Stimulated activated CD4-positive, alpha-beta T cell treated with anti-CD3 and anti-CD28 coated beads, Interleukin-12 subunit alpha, Interleukin-12 subunit beta, amount 100 ng/mL, for 24 hours (primary cell): ENCODE measurements around the gene LYZL1.
"Not testable (repeated sequence)": the region's sequence is repeated elsewhere in the genome, so short reads cannot be mapped to it uniquely, and the experiment has no call there.

Experiments
- DNase-seq, 2 experiments: peaks; one replicate each; pipeline ENCODE4 v3.0.0-alpha.2; 2020; ENCODE audit warnings: low read depth in 2 of 2

Gene LYZL1

DNA sequence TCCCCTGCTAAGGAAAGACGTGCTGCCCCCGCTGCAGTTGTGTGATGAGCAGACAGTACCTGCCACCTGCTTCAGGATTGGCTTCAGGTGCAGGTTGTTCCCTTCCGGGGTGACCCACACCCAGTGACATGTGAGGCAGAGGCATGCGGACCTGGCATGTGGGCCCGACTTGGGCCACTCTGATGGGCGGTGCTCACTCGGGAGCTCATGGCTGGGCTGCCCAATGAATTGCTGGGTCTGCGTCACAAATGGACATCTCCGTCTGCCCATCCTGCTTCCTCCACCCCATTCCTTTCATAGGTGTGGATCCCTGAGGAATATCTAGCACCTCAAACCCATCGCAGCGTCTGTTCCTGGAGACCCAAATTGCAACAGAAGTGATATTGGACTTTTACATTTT lies 19.3 kb downstream of the LYZL1 start:
- not testable (repeated sequence) for DNase-seq

DNA sequence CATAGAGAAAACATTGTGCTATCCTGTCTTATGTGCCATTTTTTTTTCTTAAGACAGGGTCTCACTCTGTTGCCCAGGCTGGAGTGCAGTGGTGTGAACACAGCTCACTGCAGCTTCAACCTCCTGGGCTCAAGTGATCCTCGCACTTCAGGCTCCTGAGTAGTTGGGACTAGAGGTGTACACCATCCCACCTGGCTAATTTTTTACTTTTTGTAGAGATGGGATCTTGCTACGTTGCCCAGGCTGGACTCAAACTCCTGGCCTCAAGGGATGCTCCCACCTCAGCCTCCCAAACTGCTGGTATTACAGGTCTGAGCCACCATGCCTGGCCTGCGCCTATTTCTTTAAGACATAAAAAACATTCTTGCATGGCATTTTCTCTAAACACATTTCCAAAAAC lies 20.6 kb downstream of the LYZL1 start:
- no peak for DNase-seq

DNA sequence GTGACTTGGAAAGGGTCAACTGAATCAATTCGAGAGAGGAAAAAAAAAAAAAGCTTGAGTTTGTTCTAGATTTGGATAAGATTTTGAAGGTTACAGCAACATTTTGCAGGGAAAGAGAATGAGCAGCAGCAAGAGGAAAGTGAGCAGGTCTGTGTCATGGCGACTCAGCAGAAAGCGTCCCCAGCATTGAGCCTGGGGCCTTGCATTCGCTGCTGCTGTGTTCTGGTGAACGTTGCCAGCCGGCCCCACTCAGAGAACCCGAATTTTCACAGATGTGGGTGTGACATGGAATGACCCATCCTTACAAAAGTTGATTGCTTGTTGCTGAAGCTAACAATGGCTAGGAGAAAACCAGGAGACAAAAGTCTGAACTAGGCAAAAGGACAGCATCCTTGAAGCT lies 21.6 kb downstream of the LYZL1 start:
- not testable (repeated sequence) for DNase-seq

DNA sequence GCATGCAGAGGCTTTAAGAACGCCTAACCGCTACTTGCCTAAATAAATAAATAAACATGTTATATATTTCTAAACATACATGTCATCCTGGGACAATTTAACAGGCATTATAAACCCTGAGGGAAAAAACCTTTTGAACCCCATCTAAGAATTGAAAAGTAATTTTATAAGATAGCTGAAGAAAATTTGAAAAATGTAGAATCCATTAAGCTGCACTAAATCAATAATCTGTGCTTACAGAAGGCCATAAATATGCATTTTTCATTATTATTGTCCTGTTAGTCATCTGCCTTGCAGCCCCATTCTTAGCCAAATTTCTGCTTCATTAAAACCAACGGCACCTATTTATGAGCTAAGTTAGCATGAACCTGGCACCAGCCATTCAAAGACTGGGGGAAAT lies 24.2 kb downstream of the LYZL1 start:
- no peak for DNase-seq

DNA sequence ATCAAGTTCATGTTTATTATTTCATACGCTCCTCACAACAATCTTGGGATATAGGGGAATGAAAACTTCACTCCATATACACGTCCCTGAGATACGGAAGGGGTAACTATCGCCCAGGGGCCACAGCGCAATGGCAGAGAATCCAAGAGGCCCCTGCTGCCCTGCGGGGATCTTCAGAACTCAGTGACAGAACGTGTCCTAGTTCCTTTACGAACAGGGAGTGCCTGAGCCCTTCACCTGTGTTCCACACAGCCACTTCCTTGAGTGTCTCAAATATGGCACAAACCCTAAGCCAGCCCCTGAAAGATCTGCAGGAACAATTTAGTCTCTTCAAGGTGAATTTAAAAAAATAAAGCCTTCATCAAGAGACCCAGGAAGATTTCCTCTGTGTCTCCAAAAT lies 25.9 kb downstream of the LYZL1 start:
- DNase-seq: no peak

DNA sequence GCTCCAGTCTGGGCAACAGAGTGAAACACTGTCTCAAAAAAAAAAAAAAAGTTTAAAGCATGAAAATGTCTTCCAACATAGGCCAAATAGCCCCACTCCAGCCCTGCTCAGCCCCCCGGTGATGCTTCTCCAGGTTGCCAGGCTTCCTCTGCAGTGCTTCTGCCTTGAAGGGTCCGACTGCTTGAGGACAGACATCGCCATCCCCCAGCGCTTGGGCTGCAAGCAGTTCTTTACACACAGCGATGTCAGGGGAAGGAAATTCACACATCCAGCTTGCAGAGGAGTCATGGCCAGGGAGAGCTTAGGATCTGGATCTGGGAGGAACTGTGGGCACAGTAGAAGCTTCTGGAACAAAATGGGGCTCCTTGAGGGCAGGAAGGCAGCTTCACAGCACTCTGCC lies 26.9 kb downstream of the LYZL1 start:
- DNase-seq: no peak

DNA sequence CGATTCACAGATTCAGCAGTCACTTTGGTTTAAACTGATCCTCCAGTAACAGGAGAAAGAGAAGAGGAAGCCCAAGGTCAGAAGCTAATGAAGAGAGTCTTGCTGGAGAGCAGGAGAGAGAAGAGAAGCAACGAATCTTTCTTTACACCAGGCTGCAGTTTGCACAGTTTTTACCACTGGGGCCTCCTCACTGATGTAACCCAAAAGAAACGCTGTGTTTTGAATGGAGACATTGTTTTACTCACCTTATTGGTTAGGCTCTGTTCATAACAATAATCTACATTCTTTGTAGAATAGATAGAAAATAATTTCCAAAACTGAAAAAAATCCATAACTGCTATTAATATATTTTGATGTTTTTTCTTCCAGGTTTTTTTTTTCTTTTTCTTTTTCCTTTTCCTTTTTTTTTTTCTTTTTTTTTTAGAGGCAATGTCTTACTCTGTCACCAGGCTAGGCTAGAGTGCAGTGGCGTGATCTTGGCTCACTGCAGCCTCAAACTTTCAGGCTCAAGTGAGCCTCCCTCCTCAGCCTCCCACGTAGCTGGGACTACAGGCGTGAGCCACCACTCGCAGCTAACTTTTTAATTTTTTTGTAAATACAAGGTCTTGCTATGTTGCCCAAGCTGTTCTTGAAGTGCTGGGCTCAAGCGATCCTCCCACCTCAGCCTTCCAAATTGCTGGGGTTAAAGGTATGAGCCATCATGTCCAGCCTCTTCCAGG lies 27.6 kb downstream of the LYZL1 start:
- DNase-seq: no peak

DNA sequence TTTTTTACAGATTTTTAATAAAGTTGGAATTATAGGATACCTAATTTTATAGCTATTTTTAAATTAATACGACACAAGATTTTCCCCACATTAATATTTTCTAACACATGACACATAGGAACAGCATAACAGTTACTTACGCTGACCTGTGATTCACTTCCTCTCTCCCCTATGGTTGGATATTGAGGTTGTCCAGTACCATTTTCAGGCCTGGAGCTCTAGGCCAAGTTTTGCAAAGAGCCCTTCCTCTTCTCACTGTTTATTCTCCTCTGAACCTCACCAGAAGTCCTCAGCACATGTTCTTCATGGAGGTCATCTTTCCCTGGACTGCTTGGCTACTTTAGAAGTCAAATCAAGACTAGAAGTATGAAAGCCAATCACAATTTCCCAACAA lies 28.2 kb downstream of the LYZL1 start:
- DNase-seq: no peak

DNA sequence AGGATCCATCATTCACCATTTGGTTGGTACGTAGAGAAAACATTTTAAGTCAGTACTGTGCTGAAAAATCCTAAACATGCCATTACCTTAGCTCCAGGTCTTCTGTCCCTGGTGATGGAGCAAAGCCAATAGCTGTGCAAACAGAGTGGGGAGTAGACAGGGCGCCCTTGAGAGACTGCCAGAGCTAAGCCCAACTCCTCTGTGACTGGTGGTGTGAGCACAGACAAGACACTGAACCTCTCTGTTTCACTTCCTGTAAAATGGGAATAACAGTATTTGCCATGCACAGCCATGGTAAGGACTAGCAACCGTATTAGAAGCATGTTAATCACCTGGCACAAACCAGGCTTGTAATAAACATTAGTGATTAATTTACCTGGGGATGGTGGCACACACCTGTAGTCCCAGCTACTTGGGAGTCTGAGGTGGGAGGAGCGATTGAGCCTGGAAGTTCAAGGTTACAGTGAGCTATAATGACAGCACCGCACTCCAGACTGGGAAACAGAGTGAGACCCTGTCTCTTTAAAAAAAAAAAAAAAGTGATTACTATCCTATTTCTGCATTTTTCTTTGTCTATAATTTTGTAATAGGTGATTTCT lies 28.7 kb downstream of the LYZL1 start:
- no peak for DNase-seq

DNA sequence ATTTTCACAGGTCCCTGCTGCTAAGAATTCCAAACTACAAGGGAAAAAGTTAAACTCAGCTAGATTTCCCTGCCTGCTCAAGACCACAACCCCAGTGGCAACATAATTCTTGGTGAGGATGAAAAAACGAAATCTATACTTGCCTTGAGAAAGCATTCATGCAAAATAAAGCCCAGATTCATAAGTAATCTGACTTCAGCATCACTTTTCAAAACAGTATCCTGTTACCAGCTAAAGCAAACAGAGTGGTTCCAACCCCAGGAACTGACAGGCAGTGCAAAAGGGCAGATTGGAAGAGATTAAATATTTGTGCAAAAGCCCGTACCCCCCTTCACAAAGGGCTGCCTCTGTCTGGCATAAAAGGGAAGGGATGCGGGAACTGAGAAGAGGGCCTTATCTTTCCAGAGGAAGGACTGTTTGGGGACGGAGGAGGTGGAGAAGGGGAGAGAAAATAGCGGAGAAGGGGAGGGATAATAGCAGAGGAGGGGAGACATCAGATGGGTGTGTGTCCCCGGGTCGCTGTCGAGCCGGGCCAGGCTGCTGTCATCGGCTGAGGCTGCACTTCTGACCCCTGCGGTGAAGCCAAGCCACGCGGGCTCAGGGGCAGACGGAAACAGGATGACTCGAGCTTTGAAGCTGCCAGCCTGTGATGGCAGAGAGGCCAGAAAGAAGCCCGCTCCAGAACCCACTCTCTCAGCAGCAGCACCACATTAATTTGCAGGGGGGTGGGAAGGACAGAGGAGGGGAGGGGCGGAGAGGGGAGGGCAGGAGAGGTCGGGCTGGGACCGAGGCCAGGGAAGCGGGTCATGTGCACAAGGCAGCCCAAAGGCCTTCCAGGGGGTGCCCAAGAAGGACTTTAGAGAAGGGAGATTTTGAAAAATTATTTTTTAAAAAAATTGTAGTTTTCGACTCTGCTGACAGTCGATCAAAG lies 29.5 kb downstream of the LYZL1 start:
- DNase-seq: not testable (repeated sequence)

DNA sequence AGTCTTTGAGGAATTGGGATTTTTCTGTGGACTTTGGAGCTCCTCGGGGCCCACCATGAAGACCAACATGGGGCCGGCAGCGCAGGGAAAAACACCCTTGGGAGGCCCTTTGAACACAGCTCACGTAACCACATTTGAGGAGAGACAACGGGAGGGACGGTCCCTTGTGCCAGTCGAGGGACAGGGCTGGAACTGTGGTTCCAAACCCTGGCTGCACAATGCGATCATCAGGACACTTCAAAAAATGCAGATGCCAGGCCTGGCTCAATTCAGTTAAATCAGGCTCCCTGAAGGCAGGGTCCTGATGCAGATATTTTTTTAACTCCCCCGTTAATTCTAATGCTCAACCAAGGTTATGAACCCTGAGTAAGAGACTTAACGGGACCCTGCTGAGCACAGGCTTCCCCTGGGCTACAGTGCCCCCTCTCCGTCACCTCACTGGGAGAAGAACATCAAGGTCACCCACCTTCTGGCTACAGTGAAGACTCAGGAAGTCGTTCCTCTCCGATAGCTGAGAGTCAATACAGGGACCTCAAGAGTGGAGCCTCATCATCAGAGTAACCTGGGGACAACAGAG lies 30.4 kb downstream of the LYZL1 start:
- DNase-seq: no peak

DNA sequence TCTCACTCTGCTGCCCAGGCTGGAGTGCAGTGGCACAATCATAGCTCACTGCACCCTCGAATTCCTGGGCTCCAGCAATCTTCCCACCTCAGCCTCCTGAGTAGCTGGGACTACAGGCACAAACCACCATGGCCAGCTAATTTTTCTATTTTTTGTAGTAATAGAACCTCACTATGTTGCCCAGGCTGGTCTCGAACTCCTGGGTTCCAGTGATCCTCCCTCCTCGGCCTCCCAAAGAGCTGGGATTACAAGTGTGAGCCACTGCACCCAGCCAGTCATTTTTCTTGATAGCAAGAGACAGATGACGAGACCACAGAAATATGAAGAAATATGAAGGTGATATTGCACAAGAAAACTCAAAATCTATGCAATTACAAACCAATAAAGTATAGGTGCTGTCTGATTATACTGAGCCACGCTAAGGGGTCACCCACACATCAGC lies 31.8 kb downstream of the LYZL1 start:
- not testable (repeated sequence) for DNase-seq

DNA sequence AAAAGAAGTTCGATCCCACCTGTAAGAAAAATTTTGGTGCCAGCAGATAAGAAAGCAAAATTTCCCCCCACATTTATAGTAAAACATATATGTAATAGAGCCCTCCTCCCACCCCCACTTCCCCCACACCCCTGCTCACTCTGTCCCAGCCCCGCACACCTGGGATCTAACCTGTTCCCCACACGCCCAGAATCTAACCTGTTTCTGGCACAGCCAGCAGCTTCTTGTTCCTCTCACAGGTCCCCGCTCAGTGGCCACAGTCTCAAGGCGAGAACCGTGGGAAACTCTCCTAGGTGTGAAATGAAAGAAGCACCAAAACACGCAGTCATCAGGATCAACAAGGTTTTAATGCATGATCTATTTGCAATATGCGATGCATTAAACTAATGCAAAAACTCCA lies 32.8 kb downstream of the LYZL1 start:
- no peak for DNase-seq

DNA sequence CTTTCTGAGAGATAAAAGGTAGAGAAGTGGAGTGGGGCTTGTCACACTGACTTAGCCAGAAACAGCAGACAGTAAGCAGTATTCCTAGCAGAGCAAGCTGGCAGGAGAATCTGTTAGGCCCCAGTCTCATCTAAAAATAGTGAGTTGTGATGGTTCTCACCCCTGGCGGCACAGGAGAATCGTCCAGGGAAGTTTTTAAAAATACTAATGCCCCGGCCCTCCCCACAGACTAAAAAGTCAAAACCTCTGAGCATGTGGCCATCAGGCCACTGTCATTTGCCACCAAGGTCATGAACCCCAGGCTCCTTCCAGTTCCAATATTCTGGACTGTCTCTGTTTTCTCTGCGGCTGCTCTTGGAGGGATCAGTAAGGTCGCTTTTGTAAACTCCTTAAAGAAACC lies 34.0 kb downstream of the LYZL1 start:
- DNase-seq: no peak

DNA sequence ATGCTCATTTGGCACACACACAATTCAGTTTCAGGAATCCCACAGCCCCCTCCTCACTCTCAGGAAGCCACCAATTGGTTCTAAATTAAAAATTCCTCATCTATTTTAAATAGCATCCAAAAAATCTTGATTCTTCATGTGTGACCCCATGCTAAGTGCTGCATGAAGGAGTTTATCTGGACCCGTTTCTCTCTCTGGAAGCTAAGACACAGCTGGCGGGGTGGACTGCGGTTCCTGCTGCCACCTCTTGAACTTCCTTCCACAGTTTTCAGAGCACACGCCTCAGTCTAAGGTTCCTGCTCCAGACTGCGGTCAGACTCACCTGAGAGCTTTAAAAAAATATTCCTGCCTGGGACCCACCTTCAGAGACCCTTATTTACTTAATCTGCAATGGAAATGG lies 34.5 kb downstream of the LYZL1 start:
- no peak for DNase-seq

DNA sequence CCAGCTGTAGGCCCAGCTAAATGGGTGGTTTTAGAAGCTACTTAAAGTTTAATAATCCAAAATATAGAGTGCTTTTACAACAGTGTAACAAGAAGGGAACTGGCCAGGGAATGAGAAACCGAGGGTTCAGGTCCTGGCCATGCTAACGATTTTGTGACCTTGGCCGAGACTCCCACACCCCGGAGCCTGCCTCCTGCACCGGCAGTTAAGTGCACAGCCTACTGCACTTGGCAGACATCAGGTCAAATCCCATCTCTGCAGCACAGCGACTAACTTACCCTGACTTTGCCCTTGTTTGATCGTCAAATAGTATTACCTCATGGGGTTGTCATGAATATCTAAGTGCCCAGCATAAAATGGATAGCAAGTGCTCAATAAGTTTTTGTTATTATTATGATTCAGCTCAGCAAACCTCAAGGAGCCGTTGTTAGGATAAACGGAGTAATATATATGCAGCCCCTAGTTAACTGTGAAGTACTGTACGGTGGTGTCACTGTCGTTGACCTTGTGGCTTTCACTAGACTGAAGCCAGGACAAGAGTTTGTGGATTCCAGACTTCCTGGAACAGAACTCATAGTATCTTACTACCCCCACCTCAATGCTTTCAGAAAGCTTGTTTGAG lies 35.5 kb downstream of the LYZL1 start:
- DNase-seq: no peak

DNA sequence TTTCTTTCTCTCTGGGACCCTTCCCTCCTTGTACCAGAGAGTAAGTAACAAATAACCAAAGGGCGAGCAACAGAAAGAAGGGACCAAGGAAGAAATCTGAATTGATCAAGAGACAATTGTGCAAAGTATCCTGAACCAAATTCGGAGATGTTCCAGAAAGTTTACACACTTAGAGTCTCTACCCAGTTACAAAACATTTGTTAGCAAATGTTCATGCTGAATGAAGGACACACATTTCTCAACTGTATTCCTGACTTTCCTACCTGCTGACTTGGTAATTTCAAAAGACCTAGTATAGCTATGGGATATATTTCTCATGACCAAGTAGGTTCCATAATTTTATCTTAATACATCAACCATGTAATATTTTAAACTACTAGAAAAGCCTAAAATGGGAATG lies 37.4 kb downstream of the LYZL1 start:
- no peak for DNase-seq

DNA sequence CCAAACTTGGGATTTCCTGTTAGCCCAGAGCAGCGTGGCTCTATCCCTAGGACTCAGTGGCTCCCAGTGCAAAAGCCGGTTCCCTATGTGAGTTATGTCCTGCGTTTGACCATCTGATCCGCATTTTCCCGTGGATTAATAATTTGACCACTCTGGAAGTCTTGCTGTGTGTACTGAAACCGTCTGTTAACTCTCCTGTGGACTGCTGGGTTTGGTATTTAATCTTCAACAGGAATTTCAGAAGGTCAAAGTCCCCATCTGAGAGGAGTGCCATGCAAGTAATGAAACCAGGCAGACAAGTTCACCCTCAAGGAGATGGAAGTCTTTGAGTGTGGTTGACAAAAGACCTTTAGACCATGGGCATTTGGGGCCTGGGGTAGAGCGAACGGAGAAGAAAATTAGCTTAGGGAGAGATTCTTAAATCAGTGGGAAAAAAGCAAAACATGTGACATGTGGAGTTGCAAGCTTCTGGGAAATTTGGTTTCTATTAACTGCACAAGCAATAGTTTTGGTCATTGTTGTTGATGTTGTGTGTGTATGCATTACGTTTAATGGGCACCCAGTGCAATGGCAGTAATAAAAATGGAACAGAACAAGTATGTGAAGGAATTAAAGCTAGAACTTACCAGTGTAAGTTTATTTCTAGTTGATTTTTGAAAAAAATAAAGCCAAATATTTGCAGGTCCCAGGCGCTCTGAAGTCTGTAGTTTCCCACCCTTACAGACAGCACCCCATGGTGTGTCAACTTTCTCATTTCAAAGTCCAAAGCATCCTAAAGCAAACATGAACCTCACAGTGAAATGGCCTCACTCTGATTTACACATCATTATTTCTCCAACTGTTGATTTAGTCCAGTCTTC lies 38.2 kb downstream of the LYZL1 start:
- DNase-seq: no peak

DNA sequence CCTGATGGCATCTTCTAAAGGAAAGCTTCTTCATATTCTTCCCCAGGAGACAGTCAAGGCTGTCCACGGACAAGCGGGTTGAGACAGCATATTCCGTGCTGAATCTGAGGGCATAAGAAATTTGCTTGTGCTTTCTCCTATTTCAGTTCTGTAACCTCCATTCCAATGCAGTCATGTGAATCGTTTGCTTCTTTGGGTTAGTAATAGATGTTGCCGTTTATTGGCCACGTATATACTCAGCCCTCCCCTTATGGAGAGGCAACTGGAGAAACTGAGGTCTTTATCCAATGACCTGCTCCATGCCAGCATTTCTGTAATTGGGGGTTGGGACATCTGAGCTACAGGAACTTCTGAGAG lies 38.9 kb downstream of the LYZL1 start:
- DNase-seq: no peak

DNA sequence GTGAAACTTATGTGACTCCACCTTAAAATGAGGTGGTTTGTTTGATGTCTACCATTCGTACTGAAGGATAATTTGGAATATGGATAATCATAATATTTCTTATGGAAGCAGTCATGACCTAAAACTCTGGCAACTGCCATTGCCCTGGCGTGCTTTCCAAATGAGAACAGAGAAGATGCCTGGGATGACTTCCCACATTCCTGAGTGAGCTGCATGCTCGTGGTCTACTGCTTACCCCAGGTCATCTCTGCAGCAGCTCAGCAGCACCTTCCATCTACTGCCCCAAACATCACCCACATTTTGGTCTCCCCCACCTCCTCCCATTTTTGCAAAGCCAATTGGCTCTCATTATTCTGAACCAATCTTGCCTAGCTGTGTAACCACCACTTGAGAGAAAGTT lies 40.1 kb downstream of the LYZL1 start:
- DNase-seq: no peak

DNA sequence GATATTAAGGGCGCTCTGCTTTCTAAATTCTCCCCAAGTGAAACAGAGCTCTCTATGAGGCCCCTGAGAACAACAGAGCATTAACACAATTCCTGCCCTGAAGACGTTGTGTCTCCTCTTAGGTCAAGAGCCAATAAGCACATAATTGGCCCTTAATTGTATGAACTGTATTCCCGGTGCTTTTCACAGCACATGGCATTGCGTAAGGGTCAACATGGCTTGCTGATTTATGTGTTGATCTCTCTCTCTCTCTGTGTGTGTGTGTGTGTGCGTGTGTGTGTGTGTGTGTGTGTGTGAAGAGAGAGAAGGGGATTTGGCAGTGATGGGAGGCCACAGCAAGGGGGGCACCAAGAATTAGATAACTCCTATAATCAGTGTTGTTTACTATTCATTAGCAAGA lies 40.5 kb downstream of the LYZL1 start:
- DNase-seq: no peak
